Testis (tissue), 3 donors: ENCODE results near the gene SNX2. TPM values are rescaled to one million over a fixed set of nuclear protein-coding genes. Genes with fewer than 3 reads are reported as not detected.

Experiments
- DNase-seq: peaks from one replicate; pipeline ENCODE4 v3.0.0-alpha.2; 2019
- H3K27ac ChIP-seq, 2 donors: fragments of 200-600 bp; sonication (generic); one replicate each; pipeline ENCODE4 v1.5.1; 2019
- H3K27me3 ChIP-seq: fragments of 200-600 bp; sonication (generic); one replicate; pipeline ENCODE4 v1.5.1; 2019
- H3K36me3 ChIP-seq: fragments of 200-600 bp; sonication (generic); one replicate; pipeline ENCODE4 v1.5.1; 2017; ENCODE audit warnings: low read depth; ENCODE audit errors: missing control alignments
- H3K4me1 ChIP-seq: fragments of 200-600 bp; sonication (generic); one replicate; pipeline ENCODE4 v1.5.1; 2019
- H3K4me3 ChIP-seq, 2 donors: fragments of 200-600 bp; sonication (generic); one replicate each; pipeline ENCODE4 v1.5.1; 2017 to 2019
- H3K9me3 ChIP-seq: fragments of 200-600 bp; sonication (generic); one replicate; pipeline ENCODE4 v1.5.1; 2017
- POLR2A ChIP-seq: fragments of 450-650 bp; IDR thresholded peaks from one replicate; pipeline ENCODE4 v1.6.1; 2017; ENCODE audit warnings: antibody characterized with exemption, mild to moderate bottlenecking, moderate library complexity
- WGBS, 2 donors: methylation state at CpG; one replicate each; pipeline ENCODE4 v1.1.5; 2018; 5-methylcytosine and 5-hydroxymethylcytosine counted together
- intact Hi-C: fragments of 100-400 bp; cut with DNase I; formaldehyde crosslinking; loops from one replicate; pipeline ENCODE4 v1.15.1; 2023; ENCODE audit warnings: low total_unique reads
- polyA plus RNA-seq: library from polyadenylated mRNA; stranded (reverse); fragments of 350-450 nt; fragmentation: Illumina TruSeq; extraction: RNeasy Lipid Tissue Mini Kit (QIAGEN cat#74804); gene quantifications from one replicate; pipeline ENCODE4 v1.2.3, GENCODE V29; 2014; ENCODE audit warnings: low read depth, low replicate concordance; ENCODE audit not compliant: insufficient read depth
- total RNA-seq, 2 donors: library from RNA; depleted of rRNA; stranded (reverse); fragments of >200 nt; gene quantifications; one replicate each; pipeline ENCODE4 v1.2.3, GENCODE V29; 2016
- TF ChIP-seq, protein P1 (sequence below), 3 experiments: fragments of 450-650 bp in 2 of 3; fragments of 200-600 bp in 1 of 3; sonication (generic) in 1 of 3; IDR thresholded peaks; one replicate each; pipeline ENCODE4 v1.5.1; 2016 to 2019; ENCODE audit warnings: antibody characterized with exemption in 3 of 3, mild to moderate bottlenecking in 2 of 3, moderate library complexity in 1 of 3

SNX2 gene
- total and polyA plus RNA-seq, 3 donors from 2014 or later = 38.5 to 59.5 (median 48.4) TPM

GRCh38 chr5:122816756-122817155, 41.9 kb downstream of the SNX2 start:
- H3K36me3 ChIP-seq = no peaks in the 10 kb centered on the region
- TF ChIP-seq, protein P1, sequence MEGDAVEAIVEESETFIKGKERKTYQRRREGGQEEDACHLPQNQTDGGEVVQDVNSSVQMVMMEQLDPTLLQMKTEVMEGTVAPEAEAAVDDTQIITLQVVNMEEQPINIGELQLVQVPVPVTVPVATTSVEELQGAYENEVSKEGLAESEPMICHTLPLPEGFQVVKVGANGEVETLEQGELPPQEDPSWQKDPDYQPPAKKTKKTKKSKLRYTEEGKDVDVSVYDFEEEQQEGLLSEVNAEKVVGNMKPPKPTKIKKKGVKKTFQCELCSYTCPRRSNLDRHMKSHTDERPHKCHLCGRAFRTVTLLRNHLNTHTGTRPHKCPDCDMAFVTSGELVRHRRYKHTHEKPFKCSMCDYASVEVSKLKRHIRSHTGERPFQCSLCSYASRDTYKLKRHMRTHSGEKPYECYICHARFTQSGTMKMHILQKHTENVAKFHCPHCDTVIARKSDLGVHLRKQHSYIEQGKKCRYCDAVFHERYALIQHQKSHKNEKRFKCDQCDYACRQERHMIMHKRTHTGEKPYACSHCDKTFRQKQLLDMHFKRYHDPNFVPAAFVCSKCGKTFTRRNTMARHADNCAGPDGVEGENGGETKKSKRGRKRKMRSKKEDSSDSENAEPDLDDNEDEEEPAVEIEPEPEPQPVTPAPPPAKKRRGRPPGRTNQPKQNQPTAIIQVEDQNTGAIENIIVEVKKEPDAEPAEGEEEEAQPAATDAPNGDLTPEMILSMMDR (IDR thresholded peaks at IDR 0.05) = no peak
- TF ChIP-seq POLR2A = no peak
- DNase-seq = no peak
- no peak overlapping the region for H3K27ac ChIP-seq
- 87 to 91% methylated on average over 5 of the region's 5 CpGs for WGBS, 2 donors
- no peaks in the 10 kb centered on the region for H3K4me1 ChIP-seq
- H3K27me3 ChIP-seq = no peaks in the 10 kb centered on the region
- intact Hi-C loops = no loop called here
- H3K9me3 ChIP-seq = no peaks in the 10 kb centered on the region
- H3K4me3 ChIP-seq = no peak overlapping the region

DNA sequence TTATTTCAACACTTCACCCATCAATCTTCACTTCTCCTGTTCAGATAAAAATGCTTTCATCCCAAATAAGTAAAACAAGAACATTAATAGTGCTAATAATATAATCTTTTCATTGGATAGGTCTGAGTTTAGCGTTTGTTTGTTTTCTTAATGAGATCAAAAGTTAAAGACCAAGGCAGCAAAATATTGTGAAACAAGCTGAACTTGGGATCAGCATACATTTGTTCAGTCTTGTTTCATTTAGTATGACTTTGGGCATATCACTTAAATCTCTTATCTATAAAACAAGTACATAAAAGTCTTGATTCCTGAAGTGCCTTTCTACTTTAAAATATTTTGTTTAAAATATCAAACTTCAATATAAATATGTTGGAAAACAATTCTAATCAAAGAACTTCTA, 57.1 kb downstream of the SNX2 start:
- no peaks in the 10 kb centered on the region for H3K36me3 ChIP-seq
- no peak for DNase-seq
- no peaks in the 10 kb centered on the region for H3K4me1 ChIP-seq
- no peaks in the 10 kb centered on the region for H3K9me3 ChIP-seq
- no peak for TF ChIP-seq POLR2A
- TF ChIP-seq, protein P1 (IDR thresholded peaks at IDR 0.05) = no peak
- H3K27ac ChIP-seq = no peak overlapping the region
- no peaks in the 10 kb centered on the region for H3K27me3 ChIP-seq
- intact Hi-C loops = no loop called here
- WGBS, 2 donors = 76 to 78% methylated on average over 1 of the region's 1 CpG
- no peak overlapping the region for H3K4me3 ChIP-seq

DNA sequence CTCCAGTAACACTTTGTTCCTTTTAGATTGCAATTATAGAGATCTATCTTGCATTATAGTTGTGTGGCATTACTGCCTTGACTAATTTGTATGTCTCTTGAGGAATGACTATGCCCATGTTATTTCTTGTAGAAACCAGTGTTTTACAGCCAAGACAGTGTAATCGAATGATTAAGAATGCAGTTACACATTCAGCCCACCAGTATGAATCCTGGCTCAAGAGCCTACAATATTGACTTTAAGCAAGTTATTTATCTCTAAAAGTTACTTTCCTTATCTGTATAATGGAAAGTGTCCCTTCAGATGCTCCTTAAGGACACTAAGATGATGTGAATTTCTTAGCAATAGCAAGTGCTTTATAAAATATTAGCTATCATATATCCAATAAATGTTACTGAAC, 60.8 kb downstream of the SNX2 start:
- Histone ChIP-seq H3K4me1 (no peaks in the 10 kb centered on the region), H3K27me3 (no peaks in the 10 kb centered on the region), H3K27ac (no peak overlapping the region), H3K4me3 (no peak overlapping the region), H3K36me3 (no peaks in the 10 kb centered on the region), H3K9me3 (no peaks in the 10 kb centered on the region)
- no peak for DNase-seq
- intact Hi-C loops = no loop called here
- TF ChIP-seq, protein P1 (IDR thresholded peaks at IDR 0.05) = no peak
- no peak for TF ChIP-seq POLR2A
- 63 to 71% methylated on average over 1 of the region's 1 CpG for WGBS, 2 donors

DNA sequence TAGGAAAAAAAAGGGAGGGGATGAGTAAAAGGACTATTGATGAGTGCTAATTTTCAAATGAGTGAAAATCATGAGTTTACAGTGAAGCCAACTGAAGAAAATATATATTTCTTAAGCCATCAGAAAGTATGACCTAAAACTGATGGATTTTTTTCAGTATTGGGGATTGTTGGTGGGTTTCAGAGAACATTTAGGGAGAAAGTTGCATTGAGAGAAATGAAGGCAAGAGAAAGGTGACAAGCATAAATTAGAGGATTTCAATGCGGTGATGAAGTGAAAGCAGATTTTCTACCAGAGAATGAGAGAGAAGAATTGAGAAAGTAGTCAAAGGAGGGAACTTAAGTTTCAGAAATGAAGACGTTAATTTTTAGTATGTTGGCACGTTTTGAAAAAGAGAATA, 62.1 kb downstream of the SNX2 start:
- intact Hi-C loops = no loop called here
- H3K27ac ChIP-seq = no peak overlapping the region
- no peaks in the 10 kb centered on the region for H3K27me3 ChIP-seq
- H3K4me1 ChIP-seq = no peaks in the 10 kb centered on the region
- WGBS, 2 donors = 67 to 80% methylated on average over 3 of the region's 3 CpGs
- no peak overlapping the region for H3K4me3 ChIP-seq
- no peaks in the 10 kb centered on the region for H3K9me3 ChIP-seq
- no peak for DNase-seq
- no peaks in the 10 kb centered on the region for H3K36me3 ChIP-seq
- no peak for TF ChIP-seq POLR2A
- TF ChIP-seq, protein P1 (IDR thresholded peaks at IDR 0.05) = no peak

- no peaks in the 10 kb centered on the region for H3K27me3 ChIP-seq
- no peak for DNase-seq
- intact Hi-C loops = no loop called here
- TF ChIP-seq, protein P1 (IDR thresholded peaks at IDR 0.05) = no peak
- TF ChIP-seq POLR2A = no peak
- H3K36me3 ChIP-seq = no peaks in the 10 kb centered on the region
- H3K27ac ChIP-seq = no peak overlapping the region
- no peak overlapping the region for H3K4me3 ChIP-seq
- no peaks in the 10 kb centered on the region for H3K4me1 ChIP-seq
- no peaks in the 10 kb centered on the region for H3K9me3 ChIP-seq
- WGBS, 2 donors = 84 to 88% methylated on average over 4 of the region's 4 CpGs
Measured at GRCh38 chr5:122839731-122840130, 64.9 kb downstream of the SNX2 start.
